ENCODE results near the gene MET. TPM values are rescaled to one million over a fixed set of nuclear protein-coding genes. Genes with fewer than 3 reads are reported as not detected.
"Not testable (repeated sequence)": the region's sequence is repeated elsewhere in the genome, so short reads cannot be mapped to it uniquely, and the experiment has no call there.

Gene MET
- total RNA-seq, 2 donors from 2014 or later: 2.5 to 7.3 TPM

DNA sequence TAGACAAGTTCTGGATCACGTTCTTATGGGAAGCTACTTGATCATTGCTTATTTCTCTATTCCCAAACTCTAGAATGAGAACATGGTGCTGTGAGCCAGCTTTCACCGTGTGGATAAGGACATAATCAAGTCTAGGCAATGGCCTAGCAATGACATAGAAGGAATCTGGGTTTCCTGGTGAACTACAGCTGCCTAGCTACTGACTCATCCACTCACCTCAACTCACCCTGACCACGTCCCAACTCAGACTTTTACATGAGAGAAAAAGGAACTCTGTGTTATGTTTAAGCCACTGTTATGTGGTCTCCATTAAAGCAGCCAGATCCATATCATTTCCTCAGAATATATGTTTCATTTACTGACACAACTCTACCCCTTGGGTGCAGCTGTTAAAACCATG is 18.8 kb upstream of the MET start:
- H3K4me3 ChIP-seq (ENCODE audit: low read length): no peak overlapping the region
- no peaks in the 10 kb centered on the region for H3K36me3 ChIP-seq (ENCODE audit: control insufficient read depth, insufficient read depth, low read length)
- no peak for DNase-seq
- H3K27ac Mint-ChIP-seq: no peak overlapping the region
- H3K4me1 Mint-ChIP-seq: no peaks in the 10 kb centered on the region
- 80 to 100% methylated on average over 1 to 3 of the region's 3 CpGs for WGBS, 2 experiments (ENCODE audit: insufficient coverage in 1 of 2, insufficient read length in 1 of 2)
- H3K9ac ChIP-seq (ENCODE audit: extremely low read depth, low read length, poor library complexity, severe bottlenecking): no peak overlapping the region
- no peak overlapping the region for H3K27ac ChIP-seq (ENCODE audit: low read depth, low read length)
- H3K27me3 Mint-ChIP-seq (ENCODE audit: insufficient read depth): peaks cover 8% of the 10 kb centered on the region
- no peaks in the 10 kb centered on the region for H3K9me3 Mint-ChIP-seq
- no peaks in the 10 kb centered on the region for H3K27me3 ChIP-seq (ENCODE audit: control insufficient read depth, insufficient read depth, low read length, poor library complexity, severe bottlenecking)
- no peaks in the 10 kb centered on the region for H3K36me3 Mint-ChIP-seq (ENCODE audit: low read depth)
- no peaks in the 10 kb centered on the region for H3K9me3 ChIP-seq (ENCODE audit: control insufficient read depth, low read length)
- H3K4me1 ChIP-seq (ENCODE audit: control insufficient read depth, insufficient read depth, low read length): no peaks in the 10 kb centered on the region
- TF ChIP-seq, protein P1, sequence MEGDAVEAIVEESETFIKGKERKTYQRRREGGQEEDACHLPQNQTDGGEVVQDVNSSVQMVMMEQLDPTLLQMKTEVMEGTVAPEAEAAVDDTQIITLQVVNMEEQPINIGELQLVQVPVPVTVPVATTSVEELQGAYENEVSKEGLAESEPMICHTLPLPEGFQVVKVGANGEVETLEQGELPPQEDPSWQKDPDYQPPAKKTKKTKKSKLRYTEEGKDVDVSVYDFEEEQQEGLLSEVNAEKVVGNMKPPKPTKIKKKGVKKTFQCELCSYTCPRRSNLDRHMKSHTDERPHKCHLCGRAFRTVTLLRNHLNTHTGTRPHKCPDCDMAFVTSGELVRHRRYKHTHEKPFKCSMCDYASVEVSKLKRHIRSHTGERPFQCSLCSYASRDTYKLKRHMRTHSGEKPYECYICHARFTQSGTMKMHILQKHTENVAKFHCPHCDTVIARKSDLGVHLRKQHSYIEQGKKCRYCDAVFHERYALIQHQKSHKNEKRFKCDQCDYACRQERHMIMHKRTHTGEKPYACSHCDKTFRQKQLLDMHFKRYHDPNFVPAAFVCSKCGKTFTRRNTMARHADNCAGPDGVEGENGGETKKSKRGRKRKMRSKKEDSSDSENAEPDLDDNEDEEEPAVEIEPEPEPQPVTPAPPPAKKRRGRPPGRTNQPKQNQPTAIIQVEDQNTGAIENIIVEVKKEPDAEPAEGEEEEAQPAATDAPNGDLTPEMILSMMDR (conservative IDR thresholded peaks at IDR 0.05): no peak
- H3K4me3 Mint-ChIP-seq: no peak overlapping the region

DNA sequence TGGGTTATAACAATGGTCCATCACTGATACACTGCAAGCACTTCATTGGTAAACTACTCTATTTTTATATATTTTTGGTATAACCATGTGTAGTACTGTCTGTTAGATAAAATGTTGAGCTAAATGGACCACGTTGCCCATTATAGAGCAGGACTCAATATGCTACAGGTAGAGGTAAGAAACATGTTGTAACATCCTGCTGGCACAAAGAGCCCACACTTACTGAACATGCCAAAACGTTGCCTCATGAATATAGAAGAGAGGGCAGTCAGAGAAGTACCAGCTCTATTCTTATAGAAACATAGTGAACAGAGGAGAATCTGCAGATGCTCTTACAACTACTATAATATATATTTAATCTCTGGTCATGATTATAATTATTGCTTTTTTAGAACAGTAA is 18.4 kb upstream of the MET start:
- H3K36me3 Mint-ChIP-seq (ENCODE audit: low read depth): no peaks in the 10 kb centered on the region
- Histone ChIP-seq H3K9ac (ENCODE audit: extremely low read depth, low read length, poor library complexity, severe bottlenecking) (no peak overlapping the region), H3K4me3 (ENCODE audit: low read length) (no peak overlapping the region), H3K36me3 (ENCODE audit: control insufficient read depth, insufficient read depth, low read length) (no peaks in the 10 kb centered on the region), H3K4me1 (ENCODE audit: control insufficient read depth, insufficient read depth, low read length) (no peaks in the 10 kb centered on the region), H3K27me3 (ENCODE audit: control insufficient read depth, insufficient read depth, low read length, poor library complexity, severe bottlenecking) (no peaks in the 10 kb centered on the region), H3K27ac (ENCODE audit: low read depth, low read length) (no peak overlapping the region), H3K9me3 (ENCODE audit: control insufficient read depth, low read length) (no peaks in the 10 kb centered on the region)
- no peaks in the 10 kb centered on the region for H3K9me3 Mint-ChIP-seq
- no peak overlapping the region for H3K4me3 Mint-ChIP-seq
- peaks cover 7% of the 10 kb centered on the region for H3K27me3 Mint-ChIP-seq (ENCODE audit: insufficient read depth)
- DNase-seq: no peak
- H3K27ac Mint-ChIP-seq: no peak overlapping the region
- WGBS, 2 experiments (ENCODE audit: insufficient coverage in 1 of 2, insufficient read length in 1 of 2): 78 to 100% methylated on average over 1 to 2 of the region's 2 CpGs
- TF ChIP-seq, protein P1 (conservative IDR thresholded peaks at IDR 0.05): no peak
- H3K4me1 Mint-ChIP-seq: no peaks in the 10 kb centered on the region

DNA sequence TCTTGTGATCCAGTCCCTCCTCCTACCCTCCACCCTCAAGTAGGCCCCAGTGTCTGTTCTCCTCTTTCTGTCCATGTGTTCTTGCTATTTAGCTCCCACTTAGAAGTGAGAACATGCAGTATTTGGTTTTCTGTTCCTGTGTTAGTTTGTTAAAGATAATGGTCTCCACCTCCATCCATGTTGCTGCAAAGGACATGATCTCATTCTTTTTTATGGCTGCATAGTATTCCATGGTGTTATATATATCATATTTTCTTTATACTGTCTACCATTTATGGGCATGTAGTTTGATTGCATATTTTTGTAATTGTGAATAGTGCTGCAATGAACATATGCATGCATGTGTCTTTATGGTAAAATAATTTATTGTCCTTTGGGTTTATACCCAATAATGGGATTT is 12.7 kb upstream of the MET start:
- H3K4me3 Mint-ChIP-seq: not testable (repeated sequence)

DNA sequence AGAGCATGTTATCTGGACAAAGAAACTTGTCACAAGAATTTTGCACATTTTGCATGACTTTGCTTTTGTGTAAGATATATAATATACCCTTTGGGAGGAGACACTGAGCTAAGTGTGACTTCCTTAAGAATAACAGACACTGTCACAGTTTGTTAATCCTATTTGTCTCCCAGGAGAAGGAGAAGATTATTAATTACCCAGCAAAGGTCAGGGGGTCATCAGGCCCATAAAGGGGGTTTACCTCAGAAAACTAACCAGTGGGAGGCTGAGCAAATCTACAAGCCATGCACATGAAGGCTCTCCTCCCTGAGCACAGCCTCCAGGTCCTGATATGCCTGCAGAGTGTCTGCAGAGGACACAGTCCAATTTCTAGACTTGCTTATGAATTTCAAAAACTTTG is 10.1 kb upstream of the MET start:
- H3K27me3 ChIP-seq (ENCODE audit: control insufficient read depth, insufficient read depth, low read length, poor library complexity, severe bottlenecking): peaks cover 1% of the 10 kb centered on the region
- no peak overlapping the region for H3K27ac ChIP-seq (ENCODE audit: low read depth, low read length)
- no peaks in the 10 kb centered on the region for H3K36me3 Mint-ChIP-seq (ENCODE audit: low read depth)
- H3K36me3 ChIP-seq (ENCODE audit: control insufficient read depth, insufficient read depth, low read length): no peaks in the 10 kb centered on the region
- H3K9me3 ChIP-seq (ENCODE audit: control insufficient read depth, low read length): no peaks in the 10 kb centered on the region
- peaks cover 5% of the 10 kb centered on the region for H3K4me1 ChIP-seq (ENCODE audit: control insufficient read depth, insufficient read depth, low read length)
- H3K4me3 ChIP-seq (ENCODE audit: low read length): no peak overlapping the region
- peaks cover 17% of the 10 kb centered on the region for H3K4me1 Mint-ChIP-seq
- H3K9me3 Mint-ChIP-seq: no peaks in the 10 kb centered on the region
- TF ChIP-seq, protein P1 (conservative IDR thresholded peaks at IDR 0.05): no peak
- H3K9ac ChIP-seq (ENCODE audit: extremely low read depth, low read length, poor library complexity, severe bottlenecking): no peak overlapping the region
- no peak for DNase-seq
- H3K4me3 Mint-ChIP-seq: no peak overlapping the region
- no peak overlapping the region for H3K27ac Mint-ChIP-seq
- no peaks in the 10 kb centered on the region for H3K27me3 Mint-ChIP-seq (ENCODE audit: insufficient read depth)

More for the DNA sequence above, 12.7 kb upstream of the MET start:
- H3K4me1 Mint-ChIP-seq; H3K4me1 ChIP-seq (ENCODE audit: control insufficient read depth, insufficient read depth, low read length); DNase-seq; H3K27ac ChIP-seq (ENCODE audit: low read depth, low read length); H3K27me3 ChIP-seq (ENCODE audit: control insufficient read depth, insufficient read depth, low read length, poor library complexity, severe bottlenecking); H3K9me3 ChIP-seq (ENCODE audit: control insufficient read depth, low read length); H3K9me3 Mint-ChIP-seq; H3K9ac ChIP-seq (ENCODE audit: extremely low read depth, low read length, poor library complexity, severe bottlenecking); H3K27ac Mint-ChIP-seq; H3K36me3 Mint-ChIP-seq (ENCODE audit: low read depth); H3K27me3 Mint-ChIP-seq (ENCODE audit: insufficient read depth); H3K36me3 ChIP-seq (ENCODE audit: control insufficient read depth, insufficient read depth, low read length); H3K4me3 ChIP-seq (ENCODE audit: low read length): not testable (repeated sequence)
